ENCODE data around the gene M1AP.

DNA sequence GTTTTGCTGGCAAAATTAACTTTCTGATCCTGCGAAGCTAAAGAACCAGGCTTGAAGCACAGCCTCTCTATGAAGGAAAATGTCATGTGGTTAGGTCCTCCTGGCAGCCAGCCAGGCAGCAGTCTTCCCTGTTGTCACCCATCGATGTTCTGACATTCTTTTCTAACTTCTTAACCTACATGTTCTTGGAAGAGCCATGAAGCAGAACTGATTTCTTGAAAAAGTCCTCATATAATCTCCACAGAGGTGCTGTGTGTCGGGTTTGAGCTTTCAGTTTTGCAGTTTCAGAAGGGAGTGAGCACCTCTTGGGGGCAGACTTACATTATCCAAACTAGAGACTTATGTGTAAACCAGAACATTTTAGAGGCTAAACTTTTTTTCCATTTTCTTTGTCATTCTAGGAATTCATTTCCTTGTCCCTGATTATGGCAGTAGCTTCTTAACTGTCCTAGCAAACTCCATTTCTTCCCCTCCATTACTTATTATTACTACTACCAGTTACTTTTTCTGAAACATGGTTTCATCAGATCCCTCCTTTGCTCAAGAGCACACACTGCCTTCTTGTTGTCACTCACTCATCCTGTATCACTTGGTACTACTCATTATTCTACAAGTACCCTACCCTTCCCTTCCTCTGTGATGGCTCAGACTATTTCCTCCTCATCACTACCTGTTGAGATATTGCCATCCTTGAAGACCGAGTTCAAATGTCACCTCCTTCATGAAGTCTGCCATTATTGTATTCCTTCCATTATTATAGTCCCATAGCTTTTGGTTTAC lies 62.5 kb downstream of the M1AP start:
- TF ChIP-seq, protein P1, sequence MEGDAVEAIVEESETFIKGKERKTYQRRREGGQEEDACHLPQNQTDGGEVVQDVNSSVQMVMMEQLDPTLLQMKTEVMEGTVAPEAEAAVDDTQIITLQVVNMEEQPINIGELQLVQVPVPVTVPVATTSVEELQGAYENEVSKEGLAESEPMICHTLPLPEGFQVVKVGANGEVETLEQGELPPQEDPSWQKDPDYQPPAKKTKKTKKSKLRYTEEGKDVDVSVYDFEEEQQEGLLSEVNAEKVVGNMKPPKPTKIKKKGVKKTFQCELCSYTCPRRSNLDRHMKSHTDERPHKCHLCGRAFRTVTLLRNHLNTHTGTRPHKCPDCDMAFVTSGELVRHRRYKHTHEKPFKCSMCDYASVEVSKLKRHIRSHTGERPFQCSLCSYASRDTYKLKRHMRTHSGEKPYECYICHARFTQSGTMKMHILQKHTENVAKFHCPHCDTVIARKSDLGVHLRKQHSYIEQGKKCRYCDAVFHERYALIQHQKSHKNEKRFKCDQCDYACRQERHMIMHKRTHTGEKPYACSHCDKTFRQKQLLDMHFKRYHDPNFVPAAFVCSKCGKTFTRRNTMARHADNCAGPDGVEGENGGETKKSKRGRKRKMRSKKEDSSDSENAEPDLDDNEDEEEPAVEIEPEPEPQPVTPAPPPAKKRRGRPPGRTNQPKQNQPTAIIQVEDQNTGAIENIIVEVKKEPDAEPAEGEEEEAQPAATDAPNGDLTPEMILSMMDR (IDR thresholded peaks at IDR 0.05; ENCODE audit: low read length) = peak; percentile 44
- TF ChIP-seq EZH2 (optimal IDR thresholded peaks at IDR 0.05; ENCODE audit: low read depth, low read length) (no peak), EZH2phosphoT487 (IDR thresholded peaks at IDR 0.05; ENCODE audit: low read length) (no peak)

Measured in MM.1S (cell line).